H1 (cell line): ENCODE measurements around the gene SORBS1. TPM values are rescaled to one million over a fixed set of nuclear protein-coding genes. Genes with fewer than 3 reads are reported as not detected.

Source experiments
- CTCF ChIA-PET: fragments of 300-600 bp; sonication (Branson Sonifier 250); formaldehyde crosslinking; loops from one replicate; lab custom pipeline; 2021; ENCODE audit not compliant: partially characterized antibody; lab: Charles Lee
- POLR2A ChIA-PET: fragments of 300-600 bp; sonication (Branson Sonifier 250); formaldehyde crosslinking; loops from one replicate; lab custom pipeline; 2021; ENCODE audit warnings: inconsistent platforms; ENCODE audit not compliant: partially characterized antibody; lab: Charles Lee
- DNase-seq, 2 experiments: peaks; one replicate each; pipeline versions ENCODE4 v3.0.0 to v3.0.0-alpha.2; 2010 to 2022; ENCODE audit warnings: low spot score in 2 of 2, low read depth in 1 of 2, mixed read lengths in 1 of 2
- FAIRE-seq: peaks from 2 replicates; lab custom pipeline; 2011; peaks lifted over from hg19 to GRCh38; lab: Jason Lieb, UNC
- H2AFZ ChIP-seq: 2 replicates; pipeline ENCODE4 v1.8.1; 2012; ENCODE audit warnings: low read length, inconsistent platforms
- H2AK5ac ChIP-seq: 2 replicates; pipeline ENCODE4 v1.6.1; 2013; ENCODE audit warnings: low read depth, low read length
- H2BK120ac ChIP-seq: replicated peaks from 2 replicates; pipeline ENCODE3; 2013; ENCODE audit warnings: low read depth, low read length, inconsistent platforms
- H2BK12ac ChIP-seq: 2 replicates; pipeline ENCODE4 v1.6.1; 2013; ENCODE audit warnings: low read depth, low read length
- H2BK15ac ChIP-seq: 2 replicates; pipeline ENCODE4 v1.6.1; 2013; ENCODE audit warnings: low read length
- H2BK20ac ChIP-seq: 2 replicates; pipeline ENCODE4 v1.6.1; 2013; ENCODE audit warnings: low read length
- H2BK5ac ChIP-seq: 2 replicates; pipeline ENCODE4 v1.6.1; 2013; ENCODE audit warnings: low read depth, low read length
- H3K14ac ChIP-seq: 2 replicates; pipeline ENCODE4 v1.6.1; 2013; ENCODE audit warnings: inconsistent platforms; ENCODE audit not compliant: insufficient read length
- H3K18ac ChIP-seq: 2 replicates; pipeline ENCODE4 v1.6.1; 2013; ENCODE audit warnings: low read length; ENCODE audit errors: extremely low read depth
- H3K23ac ChIP-seq: 2 replicates; pipeline ENCODE4 v1.6.1; 2013; ENCODE audit warnings: inconsistent platforms; ENCODE audit not compliant: insufficient read length
- H3K23me2 ChIP-seq: 2 replicates; pipeline ENCODE4 v1.6.1; 2013; ENCODE audit warnings: low read depth, low read length
- H3K27ac ChIP-seq: 2 replicates; pipeline ENCODE4 v1.6.1; 2011; ENCODE audit warnings: low read depth, low read length, inconsistent platforms
- H3K27me3 ChIP-seq, 4 experiments: replicated peaks in 1 of 4; 1 replicate in 1 of 4; 2 replicates in 3 of 4; pipeline versions ENCODE4 v1.6.1 to v1.8.1; 2011 to 2013; ENCODE audit warnings: low read length in 3 of 4, mild to moderate bottlenecking in 3 of 4, inconsistent platforms in 2 of 4, mixed read lengths in 2 of 4, moderate library complexity in 1 of 4; ENCODE audit not compliant: control insufficient read depth in 3 of 4, insufficient read depth in 3 of 4; ENCODE audit errors: extremely low read depth in 1 of 4
- H3K36me3 ChIP-seq, 4 experiments: 2 replicates each; pipeline versions ENCODE4 v1.6.1 to v1.8.1; 2011 to 2013; ENCODE audit warnings: mild to moderate bottlenecking in 4 of 4, low read length in 3 of 4, moderate library complexity in 2 of 4, control low read depth in 1 of 4, inconsistent platforms in 1 of 4; ENCODE audit not compliant: insufficient read depth in 4 of 4, control insufficient read depth in 2 of 4
- H3K4ac ChIP-seq: replicated peaks from 2 replicates; pipeline ENCODE3; 2013; ENCODE audit warnings: low read length, low read depth, mixed read lengths, inconsistent platforms; ENCODE audit not compliant: insufficient read length
- H3K4me1 ChIP-seq, 4 experiments: replicated peaks in 1 of 4; 1 replicate in 1 of 4; 2 replicates in 3 of 4; pipeline versions ENCODE4 v1.6.1 to v1.8.1; 2011 to 2013; ENCODE audit warnings: low read length in 3 of 4, inconsistent platforms in 2 of 4, mixed read lengths in 1 of 4; ENCODE audit not compliant: insufficient read depth in 4 of 4, control insufficient read depth in 3 of 4
- H3K4me2 ChIP-seq, 2 experiments: 2 replicates each; pipeline versions ENCODE4 v1.6.1 to v1.8.1; 2011 to 2013; ENCODE audit warnings: low read depth in 2 of 2, low read length in 2 of 2, control low read depth in 1 of 2, inconsistent platforms in 1 of 2, mild to moderate bottlenecking in 1 of 2; ENCODE audit not compliant: insufficient read depth in 1 of 2
- H3K4me3 ChIP-seq, 4 experiments: fragments of 200-600, 300-600 bp in 1 of 4; sonication (generic), shearing (Covaris generic), sonication (Bioruptor Twin) in 1 of 4; 2 replicates each; pipeline versions ENCODE4 v1.5.1 to v1.8.1; 2011 to 2016; ENCODE audit warnings: low read length in 4 of 4, low read depth in 3 of 4, control low read depth in 2 of 4, inconsistent platforms in 2 of 4, mild to moderate bottlenecking in 2 of 4, mixed read lengths in 1 of 4, moderate library complexity in 1 of 4; ENCODE audit not compliant: insufficient read depth in 2 of 4; ENCODE audit errors: extremely low read depth in 1 of 4
- H3K56ac ChIP-seq: replicated peaks from 2 replicates; pipeline ENCODE3; 2013; ENCODE audit warnings: low read depth, mild to moderate bottlenecking, mixed read lengths, low read length, inconsistent platforms; ENCODE audit not compliant: insufficient read length
- H3K79me1 ChIP-seq: 2 replicates; pipeline ENCODE4 v1.6.1; 2013; ENCODE audit warnings: low read depth, low read length, control low read depth
- H3K79me2 ChIP-seq, 2 experiments: 2 replicates each; pipeline versions ENCODE4 v1.6.1 to v1.8.1; 2012 to 2013; ENCODE audit warnings: low read length in 2 of 2, mild to moderate bottlenecking in 2 of 2, inconsistent platforms in 1 of 2; ENCODE audit not compliant: insufficient read depth in 2 of 2, control insufficient read depth in 1 of 2
- H3K9ac ChIP-seq, 4 experiments: replicated peaks in 1 of 4; 1 replicate in 1 of 4; 2 replicates in 3 of 4; pipeline versions ENCODE4 v1.6.1 to v1.8.1; 2011 to 2013; ENCODE audit warnings: low read depth in 3 of 4, low read length in 3 of 4, control low read depth in 2 of 4, mild to moderate bottlenecking in 2 of 4, moderate library complexity in 2 of 4, inconsistent platforms in 1 of 4; ENCODE audit errors: extremely low read depth in 1 of 4
- H3K9me3 ChIP-seq, 2 experiments: 2 replicates each; pipeline versions ENCODE4 v1.6.1 to v1.8.1; 2012 to 2013; ENCODE audit warnings: mild to moderate bottlenecking in 2 of 2, moderate library complexity in 2 of 2, control low read depth in 1 of 2, inconsistent platforms in 1 of 2, low read depth in 1 of 2, low read length in 1 of 2, mixed read lengths in 1 of 2; ENCODE audit not compliant: insufficient read depth in 2 of 2
- H4K20me1 ChIP-seq, 2 experiments: replicated peaks in 1 of 2; 2 replicates each; pipeline versions ENCODE3 to v1.8.1; 2011 to 2013; ENCODE audit warnings: inconsistent platforms in 2 of 2, low read length in 2 of 2, mild to moderate bottlenecking in 1 of 2; ENCODE audit not compliant: insufficient read depth in 2 of 2, control insufficient read depth in 1 of 2
- H4K5ac ChIP-seq: 2 replicates; pipeline ENCODE4 v1.6.1; 2013; ENCODE audit warnings: low read length, low read depth, mixed read lengths, inconsistent platforms; ENCODE audit not compliant: insufficient read length
- H4K8ac ChIP-seq: 2 replicates; pipeline ENCODE4 v1.8.0; 2013; ENCODE audit warnings: mild to moderate bottlenecking, moderate library complexity, low read length, inconsistent platforms; ENCODE audit not compliant: insufficient read depth; ENCODE audit errors: extremely low read depth
- H4K91ac ChIP-seq: replicated peaks from 2 replicates; pipeline ENCODE3; 2013; ENCODE audit warnings: low read length, mixed read lengths, inconsistent platforms; ENCODE audit not compliant: insufficient read length
- ASH2L ChIP-seq: fragments of 200-600, 300-600 bp; sonication (generic); IDR thresholded peaks from one replicate; pipeline ENCODE4 v1.7.1; 2017; ENCODE audit warnings: low read length
- BCL11A ChIP-seq, 2 experiments: IDR thresholded peaks; one replicate each; pipeline ENCODE4 v1.6.1; 2011; ENCODE audit warnings: low read depth in 2 of 2, low read length in 2 of 2, mild to moderate bottlenecking in 2 of 2
- CBX8 ChIP-seq: fragments of 300-800, 300-1000 bp; sonication (generic); IDR thresholded peaks from 2 replicates; pipeline ENCODE4 v1.7.1; 2016; ENCODE audit warnings: low read depth, low read length, borderline replicate concordance
- CEBPB ChIP-seq: IDR thresholded peaks from 2 replicates; pipeline ENCODE4 v1.6.1; 2012; ENCODE audit warnings: low read depth, low read length
- KDM1A ChIP-seq: fragments of 200-600, 300-600 bp; sonication (generic); IDR thresholded peaks from 2 replicates; pipeline ENCODE4 v1.7.1; 2016; ENCODE audit warnings: mild to moderate bottlenecking, low read length, borderline replicate concordance
- MAX ChIP-seq: IDR thresholded peaks from 2 replicates; pipeline ENCODE4 v1.6.1; 2012; ENCODE audit warnings: inconsistent platforms
- NANOG ChIP-seq: IDR thresholded peaks from 2 replicates; pipeline ENCODE4 v1.6.1; 2011; ENCODE audit warnings: low read length, low read depth, mild to moderate bottlenecking, inconsistent platforms; ENCODE audit not compliant: insufficient read depth, poor library complexity, severe bottlenecking
- POU5F1 ChIP-seq: IDR thresholded peaks from 2 replicates; pipeline ENCODE4 v1.6.1; 2011; ENCODE audit warnings: low read depth, mild to moderate bottlenecking, low read length, moderate library complexity
- SIRT6 ChIP-seq: IDR thresholded peaks from one replicate; pipeline ENCODE4 v1.7.1; 2012; ENCODE audit warnings: low read length, inconsistent platforms
- SIX5 ChIP-seq: IDR thresholded peaks from 2 replicates; pipeline ENCODE4 v1.6.1; 2011; ENCODE audit warnings: mild to moderate bottlenecking, low read depth, low read length
- SP1 ChIP-seq: IDR thresholded peaks from 2 replicates; pipeline ENCODE4 v1.6.1; 2011; ENCODE audit warnings: low read depth, low read length
- SRF ChIP-seq: IDR thresholded peaks from 2 replicates; pipeline ENCODE4 v1.6.1; 2011; ENCODE audit warnings: mild to moderate bottlenecking, low read depth, low read length, moderate library complexity
- YY1 ChIP-seq: IDR thresholded peaks from 2 replicates; pipeline ENCODE4 v1.6.1; 2011; ENCODE audit warnings: low read depth, mild to moderate bottlenecking, low read length
- ZNF274 ChIP-seq: IDR thresholded peaks from 2 replicates; pipeline ENCODE4 v1.7.0; 2012; ENCODE audit warnings: low read length, borderline replicate concordance; ENCODE audit errors: extremely low read depth
- WGBS, 2 experiments: shearing (Covaris generic) in 1 of 2; methylation state at CpG; one replicate each; pipeline versions ENCODE4 v1.1.6 to v1.1.7; 2013 to 2015; ENCODE audit warnings: low lambda C conversion rate in 2 of 2, mixed read lengths in 2 of 2, inconsistent platforms in 1 of 2, low coverage in 1 of 2, missing lambda C conversion rate in 1 of 2; ENCODE audit not compliant: insufficient replicate concordance in 2 of 2, insufficient coverage in 1 of 2, insufficient read length in 1 of 2; ENCODE audit errors: extremely low coverage in 1 of 2, missing lambda C conversion rate in 1 of 2; 5-methylcytosine and 5-hydroxymethylcytosine counted together
- polyA plus RNA-seq, 7 experiments: library from polyadenylated mRNA; depleted of rRNA in 3 of 7; stranded (reverse) in 5 of 7; unstranded in 2 of 7; fragments of >200 nt in 5 of 7; fragments of 200-250 nt in 2 of 7; gene quantifications; 1 replicate in 5 of 7; 2 replicates in 1 of 7; 4 replicates in 1 of 7; pipeline versions ENCODE4 v1.2.1 to v1.2.3, GENCODE V29; 2011 to 2013; ENCODE audit warnings: missing spikeins in 2 of 7, mixed read lengths in 2 of 7
- total RNA-seq: library from RNA; stranded (reverse); fragmentation: NEBNext Ultra II Directional; extraction: Animal tissue kit (Norgen Biotek cat#: 25700); gene quantifications from 2 replicates; pipeline ENCODE4 v1.2.1, GENCODE V29; 2021

The SORBS1 gene
- total and polyA plus RNA-seq, 2 of the 8 experiments (the other 6 are each of a cell fraction or from before 2014, with no cell fraction given): 16.0 to 35.0 TPM

GRCh38 chr10:95306851-95307250 lies 254.3 kb downstream of the SORBS1 start:
- ChIA-PET POLR2A (no interaction called here), CTCF (interaction anchor here (0.6 to 2.2 kb wide), 4 partner anchors 42 to 173 kb away, joined by 3 to 6 read pairs (median 3); no protein-coding TSS in a partner anchor)
- H2BK15ac ChIP-seq: no peak overlapping the region
- no peak overlapping the region for H2AK5ac ChIP-seq
- no peak overlapping the region for H4K8ac ChIP-seq
- no peaks in the 10 kb centered on the region for H4K20me1 ChIP-seq
- no peaks in the 10 kb centered on the region for H3K79me1 ChIP-seq
- no peak overlapping the region for H4K5ac ChIP-seq
- FAIRE-seq (no peak), DNase-seq (no peak)
- H2AFZ ChIP-seq: no peak overlapping the region
- H3K9me3 ChIP-seq: no peaks in the 10 kb centered on the region
- WGBS, 2 experiments: 85% methylated on average over 1 of the region's 1 CpG; no CpG with 5 or more reads in 1 of the 2 experiments
- H3K18ac ChIP-seq: no peak overlapping the region
- H2BK20ac ChIP-seq: no peak overlapping the region
- H3K4me2 ChIP-seq: no peak overlapping the region
- H3K4me1 ChIP-seq: peaks cover 0 to 18% (median 5%) of the 10 kb centered on the region in 4 experiments; a peak in 6 of 7 replicates
- no peaks in the 10 kb centered on the region for H3K79me2 ChIP-seq
- no peak overlapping the region for H2BK5ac ChIP-seq
- H4K91ac ChIP-seq: no peak overlapping the region
- H3K4me3 ChIP-seq: no peak overlapping the region
- no peaks in the 10 kb centered on the region for H3K36me3 ChIP-seq
- H3K23me2 ChIP-seq: no peaks in the 10 kb centered on the region; the same call in 1 of the 2 replicates
- H3K23ac ChIP-seq: no peak overlapping the region
- H3K4ac ChIP-seq: no peak overlapping the region
- H2BK12ac ChIP-seq: no peak overlapping the region
- no peak overlapping the region for H3K27ac ChIP-seq
- H3K9ac ChIP-seq: no peak overlapping the region
- peaks cover 0 to 3% (median 0%) of the 10 kb centered on the region in 4 experiments; a peak in 1 of 7 replicates for H3K27me3 ChIP-seq
- no peak overlapping the region for H3K56ac ChIP-seq
- H3K14ac ChIP-seq: no peak overlapping the region
- H2BK120ac ChIP-seq: no peak overlapping the region
- TF ChIP-seq YY1 (no peak), ASH2L (no peak), CBX8 (no peak), SRF (no peak), SIX5 (no peak), BCL11A (IDR thresholded peaks at IDR 0.05; ENCODE audit: low read depth in 2 of 2, low read length in 2 of 2) (no peak), MAX (no peak), ZNF274 (no peak), NANOG (no peak), POU5F1 (no peak), KDM1A (no peak), CEBPB (no peak), SP1 (no peak), SIRT6 (no peak)
